Ecto neural progenitor cell (in vitro differentiated cells): ENCODE data around the gene PPP4R4.

ENCODE experiments used
- DNase-seq: peaks from one replicate; pipeline ENCODE4 v3.0.0-alpha.2; 2018; ENCODE audit warnings: low spot score

The PPP4R4 gene

DNA sequence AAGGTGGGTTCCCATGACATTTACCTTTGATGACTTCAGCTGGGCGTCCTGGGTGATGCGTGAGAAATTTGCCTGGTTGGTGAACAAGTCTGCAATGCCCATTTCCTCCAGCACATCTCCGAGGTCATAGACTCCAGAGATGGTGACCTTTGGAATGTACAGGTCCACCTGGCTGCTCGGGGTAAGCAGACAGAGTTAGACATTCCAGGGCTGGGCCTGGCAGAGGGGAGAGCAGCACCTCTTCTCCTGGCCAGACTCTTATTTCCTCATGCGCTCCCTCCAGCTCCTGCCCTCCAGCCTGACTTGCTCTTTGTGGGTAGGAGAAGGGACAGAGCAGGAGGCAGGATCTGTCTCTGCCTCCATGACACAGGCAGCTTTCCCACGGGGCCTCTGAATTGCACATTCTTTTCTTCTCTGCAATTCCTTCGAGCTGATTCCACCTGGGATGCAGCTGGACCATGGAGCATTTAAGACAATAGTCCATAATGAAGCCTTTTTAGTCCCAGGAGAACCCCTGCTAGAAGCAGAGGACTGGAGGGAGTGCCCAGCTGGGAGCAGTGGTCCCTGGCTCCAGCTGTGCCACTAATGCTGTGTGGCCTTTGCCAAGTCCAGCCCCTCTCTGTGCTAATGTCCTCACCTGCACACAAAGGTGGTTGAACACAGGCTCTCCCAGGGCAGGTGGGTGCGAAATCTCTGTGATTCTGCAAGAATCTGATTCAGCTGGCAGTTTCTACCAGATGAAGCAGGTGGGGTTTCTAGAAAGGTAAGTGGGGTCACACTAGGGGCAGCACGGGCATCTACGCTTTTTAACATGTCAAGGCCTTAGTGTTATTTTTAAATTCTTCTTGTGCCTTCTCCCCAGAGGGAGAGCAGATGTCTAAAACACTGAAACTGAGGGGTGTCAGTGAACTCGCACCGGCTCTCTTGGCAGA, 132.2 kb downstream of the PPP4R4 start:
- peak; percentile 29 for DNase-seq

DNA sequence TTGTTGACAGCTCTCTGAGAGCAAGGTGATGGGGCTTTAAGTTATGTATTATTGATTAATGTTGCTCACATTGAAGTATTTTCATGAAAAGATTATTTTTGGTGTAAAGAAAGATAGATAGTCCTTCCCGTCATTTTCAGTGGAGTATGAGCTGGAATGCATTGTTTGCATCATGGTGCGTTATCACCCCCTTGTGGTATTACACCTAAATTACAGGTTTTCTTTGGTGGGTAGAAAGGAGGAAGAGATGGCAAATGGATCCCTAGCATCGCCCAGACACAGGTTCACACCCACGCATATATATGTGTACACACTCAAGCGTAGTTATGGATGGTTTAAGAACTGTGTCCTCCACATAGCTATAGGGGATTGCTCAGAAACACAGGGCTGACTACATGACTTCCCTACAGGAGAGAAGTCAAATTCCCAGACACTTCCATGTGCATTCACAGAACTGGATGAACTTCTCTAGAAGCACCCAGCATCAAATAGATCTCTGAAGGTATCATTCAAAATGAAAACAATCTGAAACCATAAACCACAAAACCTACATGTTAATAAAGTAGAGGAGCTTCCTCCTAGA, 133.4 kb downstream of the PPP4R4 start:
- DNase-seq: peak; percentile 32

DNA sequence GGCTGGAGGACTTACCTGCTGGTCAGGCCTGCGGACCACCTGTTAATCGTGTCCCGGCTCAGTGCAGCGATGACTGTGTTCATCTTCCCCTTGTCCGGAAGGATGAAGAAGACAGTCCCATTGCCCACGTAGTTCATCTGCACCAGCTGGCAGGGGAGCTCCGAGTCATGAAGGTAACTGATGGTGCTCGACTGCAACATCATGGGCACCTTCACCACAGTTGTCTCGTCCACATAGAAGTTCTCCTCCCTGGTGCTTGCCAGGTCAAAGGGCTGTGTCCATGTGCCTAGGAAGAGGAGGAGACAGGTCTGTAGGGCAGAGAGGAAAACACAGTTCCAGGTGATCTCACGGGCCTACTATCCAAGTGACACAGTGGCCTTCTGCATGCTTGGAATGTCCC, 135.6 kb downstream of the PPP4R4 start:
- DNase-seq: no peak

DNA sequence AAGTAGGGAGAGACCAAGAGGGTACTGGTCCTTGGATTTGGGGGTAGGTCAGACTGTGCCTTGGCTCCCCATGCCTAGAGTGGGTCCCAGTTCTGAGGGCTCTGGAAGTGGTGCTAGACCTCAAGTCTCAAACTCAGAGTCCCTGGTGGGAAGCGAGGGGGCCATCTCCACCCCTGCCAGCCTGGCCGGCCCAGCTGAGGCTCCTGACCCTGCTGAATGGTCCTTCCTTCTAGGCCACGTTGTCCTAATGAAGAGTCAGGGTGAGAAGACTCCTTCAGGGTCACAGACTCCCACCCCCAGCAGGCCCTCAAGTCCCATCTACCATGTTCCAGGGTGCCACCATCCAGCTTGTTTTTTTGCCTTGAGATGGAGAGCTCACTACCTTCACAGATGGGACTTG, 136.1 kb downstream of the PPP4R4 start:
- no peak for DNase-seq

DNA sequence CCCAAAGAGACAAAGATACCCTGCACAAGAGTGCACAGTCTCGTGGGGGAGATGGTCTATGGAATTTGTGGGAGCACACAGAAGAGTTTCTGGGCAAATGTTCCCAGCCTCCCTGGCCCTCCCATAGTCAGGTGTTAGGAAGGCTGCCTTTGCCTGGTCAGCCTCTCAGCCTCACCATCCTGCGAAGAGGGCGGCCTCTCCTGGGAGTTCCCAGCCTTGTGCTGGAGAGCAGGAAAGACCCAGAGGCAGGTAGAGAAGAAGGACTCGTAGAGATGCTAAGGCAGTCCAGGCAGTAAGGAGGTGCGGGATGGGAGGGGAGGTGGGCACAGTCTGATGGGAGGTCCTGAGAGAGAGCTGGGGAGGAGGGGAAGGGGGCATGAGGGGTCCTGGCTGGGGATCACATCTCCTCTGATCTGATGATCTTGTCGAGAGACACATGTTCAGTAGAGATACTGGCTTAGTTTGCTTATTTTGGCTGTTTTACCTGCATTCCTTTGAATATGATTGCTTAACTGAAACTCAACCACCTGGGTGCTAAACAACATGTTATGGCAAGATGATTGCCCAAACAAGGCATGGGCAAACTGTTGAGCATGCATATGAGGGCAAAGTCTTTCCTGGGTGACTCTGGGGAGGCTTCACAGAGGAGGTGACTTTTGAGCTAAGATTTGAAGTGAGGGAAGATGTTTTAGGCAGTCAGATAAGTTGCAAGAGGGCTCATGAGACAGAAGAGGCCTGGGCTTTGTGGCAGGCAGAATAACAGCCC, 138.5 kb downstream of the PPP4R4 start:
- DNase-seq: no peak

DNA sequence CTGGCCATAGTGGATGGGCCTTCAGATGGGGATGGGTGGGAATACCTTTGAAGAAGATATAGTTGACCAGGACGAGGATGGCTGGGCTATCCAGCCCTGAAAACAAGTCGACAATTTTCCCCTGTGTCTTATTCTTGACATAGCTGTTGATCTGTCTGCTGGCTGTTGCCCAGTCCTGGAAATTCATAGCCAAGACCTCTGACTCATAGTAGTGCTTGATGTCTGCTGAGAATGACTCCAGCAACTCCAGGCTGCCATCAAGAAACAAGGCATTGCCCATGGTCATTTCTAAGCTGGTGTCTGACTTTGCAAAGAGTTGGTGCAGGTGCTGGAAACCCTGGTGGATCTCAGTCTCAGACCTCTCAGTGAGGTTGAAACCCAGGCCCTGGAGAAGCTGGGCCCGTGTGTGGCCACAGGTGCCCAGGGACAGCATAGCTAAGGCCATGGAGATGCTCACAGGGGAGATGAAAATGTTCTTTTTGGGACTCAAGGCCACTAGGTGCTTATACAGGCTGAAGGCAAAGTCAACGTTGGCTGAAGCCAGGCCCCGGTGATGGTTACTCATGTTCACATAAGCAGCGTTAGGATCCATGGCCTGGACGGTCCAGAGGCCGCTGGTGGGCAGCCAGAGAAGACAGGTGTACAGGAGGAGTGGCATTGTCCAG, 140.0 kb downstream of the PPP4R4 start:
- no peak for DNase-seq

DNA sequence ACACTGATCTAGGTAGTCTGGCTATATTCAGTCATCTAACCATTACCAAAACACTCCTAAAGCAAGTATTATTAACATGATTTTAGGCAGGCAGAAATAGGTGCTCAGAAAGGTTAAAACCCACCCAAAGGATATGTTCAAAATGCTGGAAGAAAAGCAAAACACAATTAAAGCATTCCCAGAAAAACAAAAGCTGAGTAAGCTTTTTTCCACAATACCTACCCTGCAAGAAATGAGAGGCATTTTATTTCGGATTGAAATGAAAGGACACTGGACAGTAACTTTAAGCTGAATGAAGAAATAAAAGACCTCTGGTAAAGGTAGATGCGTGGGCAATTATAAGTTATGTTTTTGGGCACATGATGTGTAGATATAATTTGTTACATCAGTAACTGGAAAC, 140.8 kb downstream of the PPP4R4 start:
- no peak for DNase-seq

DNA sequence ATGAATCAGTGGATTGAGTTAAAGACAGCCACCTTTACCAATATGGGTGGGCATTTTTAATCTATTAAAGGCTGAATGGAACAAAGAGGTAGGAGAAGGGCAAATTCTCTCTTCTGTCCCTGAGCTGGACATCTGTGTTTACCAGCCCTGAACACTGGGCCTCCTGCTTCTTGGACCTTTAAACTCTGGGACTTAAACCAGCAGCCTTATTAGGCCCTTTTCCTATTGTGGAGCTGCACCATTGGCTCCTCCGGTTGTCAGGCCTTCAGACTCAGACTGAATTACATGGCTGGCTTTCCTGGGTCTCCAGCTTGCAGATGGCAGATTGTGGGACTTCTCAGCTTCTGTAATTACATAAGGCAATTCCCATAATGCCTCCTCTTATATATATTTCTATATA, 142.6 kb downstream of the PPP4R4 start:
- DNase-seq: no peak

DNA sequence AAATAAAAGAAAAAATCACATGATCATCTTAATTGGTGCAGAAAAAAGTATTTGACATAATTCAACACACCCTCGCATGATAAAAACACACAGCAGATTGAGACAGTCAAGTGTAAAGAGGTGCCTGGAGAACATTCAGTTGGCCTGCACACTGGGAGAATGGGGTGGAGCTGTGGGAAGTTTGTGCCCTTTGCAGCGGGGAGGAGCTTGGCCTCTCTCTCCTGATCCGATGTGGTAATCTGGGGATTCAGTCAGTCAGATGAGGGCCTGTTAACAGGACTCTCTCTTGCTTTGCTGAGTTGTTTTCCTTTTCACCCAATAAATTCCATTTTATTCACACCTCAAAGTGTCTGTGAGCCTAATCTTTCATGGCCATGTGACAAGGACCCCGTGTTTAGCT, 143.1 kb downstream of the PPP4R4 start:
- DNase-seq: no peak

DNA sequence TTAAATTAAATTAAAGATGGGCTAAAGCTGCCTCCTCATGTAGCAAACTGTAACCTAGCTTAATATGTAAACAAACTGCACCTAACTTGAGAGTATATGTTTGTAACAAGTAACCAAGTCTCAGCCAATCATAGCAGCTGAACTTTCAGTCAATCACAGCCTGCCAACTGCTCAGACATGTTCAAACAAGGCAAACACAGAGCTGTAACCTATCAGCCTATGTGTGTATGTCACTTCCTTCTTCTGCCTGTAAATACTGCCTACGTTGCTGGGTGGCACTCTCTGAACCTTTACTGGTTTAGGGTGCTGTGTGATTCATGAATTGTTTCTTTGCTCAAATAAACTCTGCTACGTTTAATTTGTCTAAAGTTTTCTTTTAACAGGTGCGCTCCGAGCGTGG, 146.1 kb downstream of the PPP4R4 start:
- no peak for DNase-seq

DNA sequence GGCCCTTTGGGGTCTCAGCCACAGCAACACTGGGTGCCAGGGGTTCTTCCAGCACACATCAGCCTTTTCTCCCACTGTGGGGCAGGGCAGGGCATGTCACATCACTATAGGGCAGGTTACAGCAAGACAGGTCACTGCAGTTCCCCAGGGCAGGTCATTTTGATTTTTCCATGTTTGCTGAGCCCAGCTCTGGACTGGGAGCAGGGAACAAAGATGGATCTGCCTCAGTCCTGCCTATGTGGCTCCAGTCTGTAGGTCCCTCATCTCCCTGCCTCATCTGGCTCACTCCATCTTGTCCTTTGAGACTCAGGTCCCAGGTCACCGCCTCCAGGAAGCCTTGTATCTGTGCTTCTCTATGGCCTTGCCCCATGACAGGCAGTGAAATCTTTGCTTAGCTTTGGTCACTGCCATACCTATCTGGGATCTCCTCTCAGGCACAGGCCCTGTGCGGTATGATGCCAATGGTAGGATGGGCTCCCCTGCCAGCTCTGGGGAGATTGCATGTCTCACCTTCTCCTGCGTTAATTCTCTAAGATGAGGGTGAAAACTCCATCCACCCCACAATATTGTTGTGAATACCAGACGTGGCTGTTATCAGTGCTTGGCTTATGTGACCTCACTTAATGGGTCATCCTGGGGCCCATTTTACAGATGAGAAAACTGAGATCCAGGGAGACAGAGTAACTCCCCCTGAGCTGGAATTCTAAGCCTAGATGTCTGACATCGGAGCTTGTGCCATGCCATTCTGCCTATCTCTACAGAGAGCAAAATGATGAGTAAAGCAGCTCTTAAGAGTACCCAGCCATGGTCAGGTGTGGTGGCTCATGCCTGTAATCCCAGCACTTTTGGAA, 147.5 kb downstream of the PPP4R4 start:
- no peak for DNase-seq

DNA sequence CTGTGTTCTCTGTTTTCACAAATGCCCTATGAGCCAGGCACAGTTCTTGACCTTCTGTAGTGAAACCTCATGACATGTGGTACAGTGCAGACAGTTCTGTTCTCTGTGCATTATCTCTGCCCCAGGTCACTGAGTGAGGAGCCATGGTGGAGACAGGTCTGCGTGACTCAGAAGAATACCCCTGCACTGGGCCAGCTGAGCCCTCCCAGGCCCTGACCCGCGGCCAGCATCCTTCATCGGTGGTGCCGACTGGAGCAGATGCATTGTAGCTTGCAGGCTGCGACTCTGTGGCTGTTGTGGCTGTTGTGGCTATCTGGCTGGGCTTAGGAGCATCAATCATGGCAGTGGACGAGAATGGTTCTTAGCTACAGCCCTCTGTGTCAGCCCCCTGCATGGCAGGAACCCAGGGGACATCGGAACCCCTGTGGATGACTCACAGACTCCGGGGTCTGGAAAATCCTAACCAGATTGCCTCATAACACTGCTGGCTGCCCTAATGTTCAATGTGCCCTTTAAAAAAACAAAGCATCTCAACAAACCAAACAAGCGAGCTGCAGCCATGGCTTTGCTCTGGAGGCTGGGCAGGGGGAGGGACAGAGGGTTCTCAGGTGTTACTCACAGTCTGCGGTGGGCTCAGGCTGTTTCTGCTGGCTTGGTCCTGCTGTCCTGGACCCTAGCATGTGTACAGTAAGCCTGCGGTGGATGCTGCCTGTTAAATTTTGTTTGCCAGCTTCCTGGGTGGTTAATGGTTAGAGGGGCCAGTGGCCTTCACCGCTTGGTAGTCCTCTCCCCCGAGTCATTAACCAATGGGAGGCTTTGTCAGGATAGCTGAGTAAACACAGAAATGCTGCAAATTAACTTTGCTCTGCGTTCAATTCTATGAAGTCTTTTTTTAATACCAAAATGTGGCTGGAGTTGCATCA, 148.8 kb downstream of the PPP4R4 start, which contains the start of gene SERPINA6:
Gene SERPINA6, minus strand, starts transcription at position 689 of the 923 bp plus-strand sequence. CDS start 8,688 bp downstream, outside the sequence.
- DNase-seq: no peak

DNA sequence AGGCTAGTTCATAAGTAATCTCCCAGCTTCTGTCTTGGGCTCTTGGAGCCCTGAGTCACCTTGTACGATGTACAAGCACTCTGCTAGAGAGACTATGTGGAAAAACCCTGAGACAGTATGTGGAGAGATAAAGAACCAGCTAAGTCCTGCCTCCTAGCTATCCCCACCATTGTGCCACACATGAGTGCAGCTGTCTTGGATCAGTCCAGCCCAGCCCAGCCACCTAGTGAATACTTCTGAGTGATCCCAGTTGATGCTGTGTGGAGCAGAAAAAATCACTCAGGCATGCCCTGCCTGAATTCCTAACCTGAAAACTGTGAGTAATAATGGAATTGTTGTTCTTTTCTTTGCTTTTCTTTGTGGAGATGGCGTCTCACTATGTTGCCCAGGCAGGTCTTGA, 154.1 kb downstream of the PPP4R4 start:
- DNase-seq: no peak
